SW 1271 (cell line): ENCODE measurements around the gene NPR3.
A peak's percentile ranks its signal among the peaks of the same experiment; 100 is the strongest.

ENCODE experiments used
- DNase-seq, 2 experiments: peaks; one replicate each; lab custom pipeline; 2025; lab: John Stamatoyannopoulos, UW

The NPR3 gene

DNA sequence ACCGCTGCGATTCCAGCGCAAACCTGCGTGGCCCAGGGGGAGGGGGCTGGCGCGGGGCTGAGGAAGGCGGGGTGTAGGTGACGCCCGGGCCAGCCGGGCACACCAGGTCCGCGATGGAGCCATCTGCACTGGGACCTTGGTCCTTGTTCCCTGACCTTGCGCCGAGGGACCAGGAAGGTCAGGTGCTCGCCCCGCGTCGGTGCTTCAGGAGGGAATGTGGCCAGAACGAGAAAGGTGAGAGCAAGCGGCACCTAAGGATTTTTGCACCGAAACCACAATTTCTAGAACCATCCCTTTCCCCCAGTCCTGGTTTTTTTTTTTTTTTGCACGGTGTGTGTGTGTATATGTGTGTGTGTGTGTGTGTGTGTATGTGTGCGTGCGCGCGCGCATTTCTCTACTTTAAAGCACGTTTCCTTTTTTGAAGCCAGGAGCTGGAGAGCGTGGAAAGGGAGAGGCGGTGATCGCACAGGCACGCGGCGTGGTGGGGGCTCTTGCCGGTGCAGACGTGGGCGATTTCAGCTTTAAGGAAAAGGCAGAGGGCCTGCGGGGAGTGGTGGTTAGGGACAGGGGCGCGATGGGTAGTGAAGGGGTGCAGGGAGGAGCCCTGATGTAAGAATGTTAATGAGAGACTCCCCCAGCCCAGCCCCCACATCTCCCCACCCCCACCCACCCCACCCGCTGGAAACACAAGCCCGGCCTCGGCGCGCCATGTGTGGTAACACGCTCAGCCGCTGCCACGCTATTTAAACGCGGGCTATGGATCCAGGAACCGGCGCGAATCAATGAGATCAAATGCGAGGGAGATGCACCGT is at the start of gene NPR3:
TSS of gene NPR3 (plus strand) at position 772 of the 812 bp plus-strand sequence. CDS start 456 bp downstream, outside the sequence.
- DNase-seq, result no peak

GRCh38 chr5:32664523-32664922 is 46.6 kb upstream of the NPR3 start:
- DNase-seq, result no peak

- no peak for DNase-seq
Observed at GRCh38 chr5:32668552-32668951, 42.6 kb upstream of the NPR3 start.

DNA sequence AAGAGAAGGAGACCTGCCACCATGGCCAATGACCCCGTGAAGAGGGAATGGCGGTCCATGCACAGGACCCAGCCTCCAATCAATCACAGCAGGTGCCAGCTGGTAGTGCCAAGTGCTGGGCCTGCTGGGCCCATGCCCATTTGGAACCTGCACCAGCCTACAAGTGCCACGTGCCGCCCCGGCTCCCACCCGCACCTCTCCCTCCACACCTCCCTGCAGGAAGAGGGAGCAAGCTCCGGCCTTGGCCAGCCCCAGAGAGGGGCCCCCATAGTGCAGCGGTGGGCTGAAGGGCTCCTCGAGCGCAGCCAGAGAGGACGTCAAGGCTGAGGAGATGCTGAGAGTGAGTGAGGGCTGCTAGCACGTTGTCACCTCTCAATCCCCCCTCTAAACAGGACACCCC is 37.8 kb upstream of the NPR3 start:
- DNase-seq, result no peak

GRCh38 chr5:32677023-32677422 is 34.1 kb upstream of the NPR3 start:
- no peak for DNase-seq

- no peak for DNase-seq
Observed at GRCh38 chr5:32678472-32678871, 32.6 kb upstream of the NPR3 start.

DNA sequence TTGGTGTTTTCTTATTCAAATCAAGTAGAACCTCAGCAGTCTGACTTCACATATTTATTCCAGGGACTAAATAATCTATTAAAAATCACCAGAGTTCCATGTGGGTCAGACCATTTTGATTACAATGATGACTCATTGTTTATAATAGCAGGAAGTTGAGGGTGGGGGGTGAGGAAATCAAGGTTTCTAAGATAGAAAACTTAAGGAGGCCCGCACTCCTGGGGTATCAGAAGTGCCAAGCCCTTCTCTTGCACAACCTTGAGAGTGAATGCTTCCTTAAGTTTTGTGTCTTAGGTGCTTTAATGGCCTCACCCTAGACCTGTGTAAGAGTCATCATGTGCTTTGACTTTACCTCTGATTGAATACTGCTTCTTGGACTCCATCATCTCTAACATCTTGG is 31.9 kb upstream of the NPR3 start:
- no peak for DNase-seq

- DNase-seq, result no peak
Observed at GRCh38 chr5:32680183-32680582, 30.9 kb upstream of the NPR3 start.

GRCh38 chr5:32683125-32683524 is 28.0 kb upstream of the NPR3 start:
- no peak for DNase-seq

DNA sequence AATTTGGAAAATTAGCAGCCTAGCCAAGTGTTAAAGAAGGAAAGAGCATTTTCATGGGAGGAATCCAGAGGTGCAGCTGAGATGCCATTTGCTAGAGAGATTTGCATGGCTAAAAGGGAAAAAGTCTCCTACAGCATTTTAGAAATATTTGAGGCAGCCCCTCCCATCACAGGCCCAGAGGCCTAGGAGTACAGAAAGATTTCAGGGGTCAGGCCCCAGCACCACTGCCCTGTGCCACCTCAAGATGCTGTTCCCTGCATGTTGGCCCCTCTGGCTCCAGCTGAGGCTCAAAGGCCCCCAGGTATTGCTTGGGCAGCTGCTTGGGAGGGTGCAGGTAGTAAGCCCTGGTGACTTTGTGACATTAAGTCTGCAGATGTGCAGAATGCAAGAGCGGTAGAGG is 26.9 kb upstream of the NPR3 start:
- no peak for DNase-seq

DNA sequence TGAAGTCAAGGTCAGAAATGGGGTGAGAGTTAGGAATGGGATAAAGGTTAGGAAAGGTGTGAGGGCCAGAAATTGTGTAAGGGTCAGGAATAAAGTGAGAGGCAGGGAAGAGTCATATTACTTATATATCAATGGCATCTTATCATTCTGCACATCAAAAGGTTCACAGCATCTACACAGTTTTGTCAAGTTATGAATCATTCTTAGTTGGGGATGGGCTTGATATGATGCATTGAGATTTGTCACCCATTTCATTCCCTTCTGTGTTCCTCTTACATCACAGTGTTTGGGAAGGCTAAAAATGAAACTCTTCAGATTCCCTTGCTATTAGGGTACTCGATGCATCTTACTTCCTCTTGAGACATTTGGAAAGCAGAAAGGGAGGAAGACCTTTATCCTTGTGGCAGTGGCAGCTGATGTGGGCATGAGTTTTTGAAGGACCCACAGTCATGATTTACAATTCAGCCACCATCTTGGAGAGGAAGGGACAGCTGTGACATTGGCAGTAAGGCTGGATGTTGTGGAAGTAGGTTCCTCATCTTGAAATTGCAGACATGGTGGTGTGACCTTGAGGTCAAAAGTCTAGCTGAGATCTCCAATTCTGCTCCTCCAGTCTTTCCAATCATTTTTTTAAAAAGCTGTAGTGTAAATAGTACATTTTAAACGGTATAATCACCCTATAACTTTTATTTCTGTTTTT is 24.2 kb upstream of the NPR3 start:
- DNase-seq, result no peak

GRCh38 chr5:32687499-32687831 is 23.7 kb upstream of the NPR3 start:
- no peak for DNase-seq

- DNase-seq, result peak in 1 of 2 experiments; percentile 19
Observed at GRCh38 chr5:32690153-32690552, 21.0 kb upstream of the NPR3 start.

GRCh38 chr5:32690666-32691065 is 20.5 kb upstream of the NPR3 start:
- DNase-seq, result no peak

- DNase-seq, result no peak
Observed at GRCh38 chr5:32692036-32692746, 18.9 kb upstream of the NPR3 start.

DNA sequence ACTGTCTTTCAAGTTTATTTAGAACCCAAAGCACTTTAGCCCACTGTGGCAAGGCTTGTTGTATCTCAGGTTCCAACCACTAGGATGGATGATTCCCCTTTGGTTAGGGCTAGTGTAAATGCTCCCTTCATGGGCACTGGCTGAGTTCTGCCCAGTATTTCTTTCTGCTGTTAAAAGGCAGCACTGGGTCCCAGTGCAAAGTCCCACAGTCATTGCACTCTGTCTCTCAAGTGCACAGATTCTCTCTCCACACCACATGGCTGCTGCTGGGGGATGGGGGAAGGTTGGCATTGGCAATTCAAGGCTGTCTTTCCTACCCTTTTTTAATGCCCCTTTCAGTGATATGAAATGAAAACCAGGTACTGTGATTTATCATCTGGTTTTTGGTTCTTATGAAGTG is 7.2 kb upstream of the NPR3 start:
- no peak for DNase-seq

DNA sequence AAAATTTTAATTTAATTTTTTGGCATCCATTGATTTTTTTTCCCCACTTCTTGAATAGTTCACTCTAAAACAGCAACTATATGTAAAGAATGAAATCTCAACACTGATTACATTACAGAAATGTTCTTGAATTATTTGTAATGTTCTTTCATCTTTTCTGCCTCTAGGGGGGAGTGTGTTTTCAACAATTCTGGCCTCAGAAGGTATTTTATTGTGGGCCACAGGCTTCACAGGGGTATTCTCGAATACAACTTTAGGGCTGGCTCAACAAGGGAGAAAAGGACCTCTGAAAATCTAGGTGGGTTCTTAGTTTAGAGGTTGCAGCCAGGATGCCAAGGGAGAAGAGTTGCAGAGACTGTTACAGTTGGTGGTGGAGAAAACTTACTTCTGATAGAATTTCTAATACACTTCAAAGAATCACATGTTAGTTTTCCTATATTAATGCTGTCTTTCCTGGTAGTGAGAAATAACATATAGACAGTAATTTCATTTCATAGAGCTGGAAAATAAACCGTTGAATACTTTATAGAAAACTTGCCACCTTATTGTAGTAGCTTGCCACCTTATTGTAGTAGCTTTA is 3.6 kb upstream of the NPR3 start:
- DNase-seq, result peak; percentile 14 to 45

DNA sequence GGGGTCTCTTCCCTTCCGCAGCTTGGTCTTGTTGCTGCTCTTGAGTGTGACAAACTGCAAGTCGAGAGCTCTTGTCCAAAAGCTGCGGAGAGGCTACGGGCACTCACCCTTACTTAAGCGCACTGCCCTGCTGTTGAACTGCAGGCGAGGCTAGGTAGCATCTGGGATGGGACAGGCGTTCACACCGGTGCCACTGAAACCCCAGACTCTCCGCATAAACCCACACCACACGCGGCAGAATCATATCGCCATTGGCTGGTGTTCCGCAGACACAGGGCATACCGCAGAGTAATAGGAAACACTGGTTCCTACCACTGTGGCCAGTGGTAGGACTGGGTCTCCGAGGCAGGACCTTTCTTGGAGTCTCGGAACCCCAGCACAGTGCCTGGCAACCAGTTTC is 2.2 kb upstream of the NPR3 start:
- DNase-seq, result no peak

- DNase-seq, result peak; percentile 36 to 84
Observed at GRCh38 chr5:32709750-32710549, 1.2 kb upstream of the NPR3 start.

- peak in 1 of 2 experiments; percentile 27 for DNase-seq
Observed at GRCh38 chr5:32711362-32711680, 200 bp downstream of the NPR3 start.

- peak in 1 of 2 experiments; percentile 34 for DNase-seq
Observed at GRCh38 chr5:32711681-32712480, 760 bp downstream of the NPR3 start.
